ENCODE results near the gene FOXI1. TPM values are rescaled to one million over a fixed set of nuclear protein-coding genes. Genes with fewer than 3 reads are reported as not detected.
A peak's percentile ranks its signal among the peaks of the same experiment; 100 is the strongest.

Gene FOXI1
- total RNA-seq, 1 experiment from 2014 or later: not detected

DNA sequence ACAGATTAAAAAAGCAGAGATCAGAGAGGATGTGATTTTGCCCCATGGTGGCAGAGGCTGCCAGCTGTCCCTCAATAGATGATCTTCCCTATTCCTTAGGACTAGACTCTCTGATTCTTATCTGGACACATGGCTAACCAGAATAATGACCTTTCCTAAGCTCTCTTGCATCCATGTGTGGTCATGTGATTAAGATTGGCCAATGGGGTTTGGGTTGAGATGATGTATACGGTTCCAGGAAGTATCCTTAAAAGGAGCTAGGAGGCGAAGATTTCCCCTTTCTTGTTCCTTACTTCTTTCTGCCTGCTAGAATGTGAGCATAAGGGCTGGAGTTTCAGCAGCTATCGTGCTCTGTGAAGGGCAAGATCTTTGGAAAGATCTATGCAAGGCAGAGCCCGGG lies 39.8 kb downstream of the FOXI1 start:
- TF ChIP-seq CEBPB (IDR thresholded peaks at IDR 0.05; ENCODE audit: low read depth) (no peak), ELF1 (IDR thresholded peaks at IDR 0.05; ENCODE audit: borderline replicate concordance, low read depth) (no peak), REST (IDR thresholded peaks at IDR 0.05; ENCODE audit: low read depth) (no peak), EZH2phosphoT487 (IDR thresholded peaks at IDR 0.05; ENCODE audit: borderline replicate concordance) (no peak), ZFX (IDR thresholded peaks at IDR 0.05) (no peak), SP1 (IDR thresholded peaks at IDR 0.05; ENCODE audit: low read depth) (no peak), EGR1 (IDR thresholded peaks at IDR 0.05; ENCODE audit: low read depth) (no peak), RAD21 (IDR thresholded peaks at IDR 0.05; ENCODE audit: low read depth) (no peak), FOSL1 (IDR thresholded peaks at IDR 0.05; ENCODE audit: low read depth) (no peak), MAX (IDR thresholded peaks at IDR 0.05) (no peak), EZH2 (IDR thresholded peaks at IDR 0.05) (no peak), TCF7L2 (IDR thresholded peaks at IDR 0.05; ENCODE audit: borderline replicate concordance, extremely low read depth, insufficient read depth, insufficient read length) (no peak), YY1 (IDR thresholded peaks at IDR 0.05; ENCODE audit: extremely low read depth, insufficient replicate concordance, low read depth, low read length) (no peak), SIN3A (IDR thresholded peaks at IDR 0.05; ENCODE audit: low read depth) (no peak), ZNF274 (IDR thresholded peaks at IDR 0.05; ENCODE audit: low read depth, low read length) (no peak), POLR2A (IDR thresholded peaks at IDR 0.05; ENCODE audit: borderline replicate concordance, extremely low read depth, insufficient read depth, insufficient read length) (no peak), POLR2AphosphoS5 (IDR thresholded peaks at IDR 0.05; ENCODE audit: low read depth, low read length) (no peak), SRF (IDR thresholded peaks at IDR 0.05; ENCODE audit: low read depth) (no peak)
- TF ChIP-seq, protein P1, sequence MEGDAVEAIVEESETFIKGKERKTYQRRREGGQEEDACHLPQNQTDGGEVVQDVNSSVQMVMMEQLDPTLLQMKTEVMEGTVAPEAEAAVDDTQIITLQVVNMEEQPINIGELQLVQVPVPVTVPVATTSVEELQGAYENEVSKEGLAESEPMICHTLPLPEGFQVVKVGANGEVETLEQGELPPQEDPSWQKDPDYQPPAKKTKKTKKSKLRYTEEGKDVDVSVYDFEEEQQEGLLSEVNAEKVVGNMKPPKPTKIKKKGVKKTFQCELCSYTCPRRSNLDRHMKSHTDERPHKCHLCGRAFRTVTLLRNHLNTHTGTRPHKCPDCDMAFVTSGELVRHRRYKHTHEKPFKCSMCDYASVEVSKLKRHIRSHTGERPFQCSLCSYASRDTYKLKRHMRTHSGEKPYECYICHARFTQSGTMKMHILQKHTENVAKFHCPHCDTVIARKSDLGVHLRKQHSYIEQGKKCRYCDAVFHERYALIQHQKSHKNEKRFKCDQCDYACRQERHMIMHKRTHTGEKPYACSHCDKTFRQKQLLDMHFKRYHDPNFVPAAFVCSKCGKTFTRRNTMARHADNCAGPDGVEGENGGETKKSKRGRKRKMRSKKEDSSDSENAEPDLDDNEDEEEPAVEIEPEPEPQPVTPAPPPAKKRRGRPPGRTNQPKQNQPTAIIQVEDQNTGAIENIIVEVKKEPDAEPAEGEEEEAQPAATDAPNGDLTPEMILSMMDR (IDR thresholded peaks at IDR 0.05 in 2 of 3, conservative IDR thresholded peaks at IDR 0.05 in 1 of 3; ENCODE audit: borderline replicate concordance in 1 of 3, insufficient read depth in 1 of 3, low read depth in 2 of 3, low read length in 2 of 3): no peak
- TF ChIP-seq, protein P2, sequence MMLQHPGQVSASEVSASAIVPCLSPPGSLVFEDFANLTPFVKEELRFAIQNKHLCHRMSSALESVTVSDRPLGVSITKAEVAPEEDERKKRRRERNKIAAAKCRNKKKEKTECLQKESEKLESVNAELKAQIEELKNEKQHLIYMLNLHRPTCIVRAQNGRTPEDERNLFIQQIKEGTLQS (IDR thresholded peaks at IDR 0.05): no peak
- DNase-seq (ENCODE audit: low read depth, low spot score) (peak; percentile 7), ATAC-seq (peak; percentile 59; the same call in 1 of the 2 replicates)
- Histone ChIP-seq H4K20me1 (ENCODE audit: insufficient read depth) (no peaks in the 10 kb centered on the region), H3K27ac (ENCODE audit: low read depth, low read length) (no peak overlapping the region), H3K9me2 (ENCODE audit: insufficient read depth) (no peaks in the 10 kb centered on the region), H3K79me2 (ENCODE audit: insufficient read depth, low read length) (no peaks in the 10 kb centered on the region), H3K36me3 (ENCODE audit: control insufficient read depth in 1 of 2, insufficient read depth in 2 of 2, low read length in 2 of 2) (no peaks in the 10 kb centered on the region), H3K9ac (ENCODE audit: low read length) (no peak overlapping the region), H3K4me2 (ENCODE audit: low read length) (no peak overlapping the region), H3K4me3 (replicated peaks in 1 of 2; ENCODE audit: low read depth in 1 of 2, low read length in 2 of 2) (no peak overlapping the region), H2AFZ (ENCODE audit: low read depth, low read length, poor library complexity, severe bottlenecking) (no peak overlapping the region), H3K4me1 (ENCODE audit: control insufficient read depth in 1 of 2, insufficient read depth in 2 of 2, low read length in 2 of 2) (peaks cover under 1% of the 10 kb centered on the region in 2 experiments; a peak in 2 of 4 replicates), H3K27me3 (ENCODE audit: insufficient read depth, low read length) (no peaks in the 10 kb centered on the region), H3K9me3 (ENCODE audit: control insufficient read depth in 1 of 2, insufficient read depth in 1 of 2, low read depth in 1 of 2, low read length in 2 of 2) (no peaks in the 10 kb centered on the region)
- BruUV-seq (replicated peaks): no TSS peak
- RAD21 ChIA-PET (ENCODE audit: low non-redundant PET in 1 of 2, low total read pairs in 2 of 2, uncharacterized antibody in 2 of 2, unreplicated experiment in 2 of 2): no interaction called here
- POLR2A ChIA-PET: no interaction called here
- intact Hi-C loops (cut with micrococcal nuclease): no loop called here
- CTCF ChIA-PET: no interaction called here

Measured in HCT116 (cell line).